Left renal cortex interstitium (tissue), 4 donors: ENCODE measurements around the gene CCDC73. TPM values are rescaled to one million over a fixed set of nuclear protein-coding genes. Genes with fewer than 3 reads are reported as not detected.
"Not testable (repeated sequence)": the region's sequence is repeated elsewhere in the genome, so short reads cannot be mapped to it uniquely, and the experiment has no call there.

ENCODE experiments used
- DNase-seq, 4 donors: peaks; one replicate each; pipeline ENCODE4 v3.0.0-alpha.2; 2013; ENCODE audit warnings: low read depth in 4 of 4, low spot score in 2 of 4, missing footprints in 1 of 4
- polyA plus RNA-seq, 4 donors: library from polyadenylated mRNA; unstranded; fragments of 120-200 nt; gene quantifications; one replicate each; pipeline ENCODE4 v1.2.1, GENCODE V29; 2013; ENCODE audit not compliant: insufficient read length in 4 of 4

The CCDC73 gene
- polyA plus RNA-seq, 4 donors, result 0.22 to 0.33 (median 0.31) TPM

- DNase-seq, result peak in 1 of 4 donors; percentile 71
Observed at GRCh38 chr11:32809313-32809712, 14.9 kb upstream of the CCDC73 start.

GRCh38 chr11:32796425-32796824 is 2.0 kb upstream of the CCDC73 start:
- no peak for DNase-seq

- DNase-seq, result peak; percentile 22 to 63 (median 44)
Observed at GRCh38 chr11:32792948-32793475, 1.4 kb downstream of the CCDC73 start.

- DNase-seq, result peak in 2 of 4 donors; percentile 2 to 11
Observed at GRCh38 chr11:32792111-32792947, 2.1 kb downstream of the CCDC73 start.

- DNase-seq, result no peak
Observed at GRCh38 chr11:32790916-32791315, 3.5 kb downstream of the CCDC73 start.

GRCh38 chr11:32786811-32787210 is 7.7 kb downstream of the CCDC73 start:
- DNase-seq, result no peak

GRCh38 chr11:32785262-32785661 is 9.2 kb downstream of the CCDC73 start:
- no peak for DNase-seq

- no peak for DNase-seq
Observed at GRCh38 chr11:32781721-32782120, 12.7 kb downstream of the CCDC73 start.

GRCh38 chr11:32780839-32781238 is 13.6 kb downstream of the CCDC73 start:
- not testable (repeated sequence) for DNase-seq

- DNase-seq, result no peak
Observed at GRCh38 chr11:32779136-32779535, 15.3 kb downstream of the CCDC73 start.

GRCh38 chr11:32775908-32776307 is 18.6 kb downstream of the CCDC73 start:
- DNase-seq, result no peak

GRCh38 chr11:32774081-32774480 is 20.4 kb downstream of the CCDC73 start:
- no peak for DNase-seq

GRCh38 chr11:32772731-32773130 is 21.7 kb downstream of the CCDC73 start:
- no peak for DNase-seq

- not testable (repeated sequence) for DNase-seq
Observed at GRCh38 chr11:32761774-32762173, 32.7 kb downstream of the CCDC73 start.

GRCh38 chr11:32758291-32758690 is 36.2 kb downstream of the CCDC73 start:
- DNase-seq, result no peak

GRCh38 chr11:32753181-32753580 is 41.3 kb downstream of the CCDC73 start:
- not testable (repeated sequence) for DNase-seq

- DNase-seq, result no peak
Observed at GRCh38 chr11:32752001-32752400, 42.5 kb downstream of the CCDC73 start.

- DNase-seq, result no peak
Observed at GRCh38 chr11:32751381-32751780, 43.1 kb downstream of the CCDC73 start.

GRCh38 chr11:32729976-32730375 is 64.5 kb downstream of the CCDC73 start:
- no peak for DNase-seq

- no peak for DNase-seq
Observed at GRCh38 chr11:32723332-32723731, 71.1 kb downstream of the CCDC73 start.

- DNase-seq, result no peak
Observed at GRCh38 chr11:32722255-32722654, 72.2 kb downstream of the CCDC73 start.

- DNase-seq, result peak in 1 of 4 donors; percentile 2
Observed at GRCh38 chr11:32713496-32713895, 81.0 kb downstream of the CCDC73 start.
